ACC112 (cell line): Measurements from ENCODE around the gene ITFG1.
"Not testable (repeated sequence)": the region's sequence is repeated elsewhere in the genome, so short reads cannot be mapped to it uniquely, and the experiment has no call there.

Experiments
- H2AFZ ChIP-seq: fragments of 200-600 bp; sonication (generic); one replicate; pipeline ENCODE4 v1.6.0; 2017; ENCODE audit warnings: antibody characterized with exemption, low read length; ENCODE audit not compliant: unreplicated experiment
- H3K27ac ChIP-seq: fragments of 200-600 bp; sonication (generic); 2 replicates; pipeline ENCODE4 v1.5.1; 2014; ENCODE audit warnings: low read depth, mild to moderate bottlenecking, antibody characterized with exemption, low read length, moderate library complexity
- H3K27me3 ChIP-seq: fragments of 200-600 bp; sonication (generic); 2 replicates; pipeline ENCODE4 v1.6.1; 2014; ENCODE audit warnings: mild to moderate bottlenecking, antibody characterized with exemption, low read length, moderate library complexity, mixed read lengths; ENCODE audit not compliant: insufficient read depth
- H3K36me3 ChIP-seq: fragments of 200-600 bp; sonication (generic); 2 replicates; pipeline ENCODE4 v1.6.1; 2016; ENCODE audit warnings: mild to moderate bottlenecking, antibody characterized with exemption, low read length, moderate library complexity, mixed read lengths; ENCODE audit not compliant: insufficient read depth
- H3K4me1 ChIP-seq: fragments of 200-600 bp; sonication (generic); one replicate; pipeline ENCODE4 v1.6.1; 2016; ENCODE audit warnings: low read length, mixed read lengths; ENCODE audit not compliant: insufficient read depth, unreplicated experiment, control insufficient read depth
- H3K4me3 ChIP-seq: fragments of 200-600 bp; sonication (generic); 2 replicates; pipeline ENCODE4 v1.5.1; 2014; ENCODE audit warnings: mild to moderate bottlenecking, low read depth, low read length
- H3K79me2 ChIP-seq: fragments of 200-600 bp; sonication (generic); one replicate; pipeline ENCODE4 v1.6.0; 2016; ENCODE audit warnings: low read length; ENCODE audit not compliant: control insufficient read depth, unreplicated experiment, insufficient read depth

The ITFG1 gene

DNA sequence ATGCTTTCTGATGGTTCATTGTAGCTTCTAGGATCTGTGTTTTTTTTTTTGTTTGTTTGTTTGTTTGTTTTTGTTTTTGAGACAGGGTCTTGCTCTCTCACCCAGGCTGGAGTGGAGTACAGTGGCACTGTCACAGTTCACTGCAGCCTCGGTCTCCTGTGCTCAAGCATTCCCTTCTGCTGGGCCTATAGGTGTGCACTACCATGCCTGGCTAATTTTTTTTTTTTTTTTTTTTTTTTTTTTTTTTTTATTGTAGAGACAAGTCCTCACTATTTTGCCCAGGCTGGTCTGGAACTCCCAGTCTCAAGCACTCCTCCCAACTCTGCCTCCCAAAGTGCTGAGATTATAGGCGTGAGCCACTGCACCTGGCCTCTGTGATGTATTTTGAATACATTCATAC is 12.1 kb upstream of the ITFG1 start:
- H3K4me3 ChIP-seq, H3K27ac ChIP-seq, H3K27me3 ChIP-seq, H3K79me2 ChIP-seq, H2AFZ ChIP-seq, H3K36me3 ChIP-seq, H3K4me1 ChIP-seq: not testable (repeated sequence)

DNA sequence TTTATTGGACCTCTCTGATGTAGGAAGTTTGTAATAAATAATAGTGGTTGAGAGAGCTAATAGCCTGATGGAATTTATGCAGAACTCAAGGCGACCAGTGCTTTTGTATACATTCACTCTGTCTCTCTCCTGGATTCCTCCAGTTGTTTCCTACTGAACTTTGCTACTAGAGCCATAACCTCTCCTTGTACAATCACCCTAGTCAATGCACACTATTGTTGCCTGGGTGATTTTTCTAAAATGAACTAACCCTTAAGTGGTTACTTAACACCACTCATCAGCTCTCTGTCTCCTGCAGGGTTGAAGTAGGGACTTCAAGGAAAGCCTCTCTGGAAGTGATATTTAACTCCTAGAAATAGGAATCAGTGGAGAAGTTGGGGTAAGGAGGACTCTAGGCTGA is 9.9 kb upstream of the ITFG1 start:
- H3K4me1 ChIP-seq = peaks cover 3% of the 10 kb centered on the region
- H3K36me3 ChIP-seq = no peaks in the 10 kb centered on the region
- H2AFZ ChIP-seq = no peak overlapping the region
- peaks cover 15% of the 10 kb centered on the region for H3K79me2 ChIP-seq
- H3K27ac ChIP-seq = no peak overlapping the region
- no peaks in the 10 kb centered on the region for H3K27me3 ChIP-seq
- no peak overlapping the region for H3K4me3 ChIP-seq

DNA sequence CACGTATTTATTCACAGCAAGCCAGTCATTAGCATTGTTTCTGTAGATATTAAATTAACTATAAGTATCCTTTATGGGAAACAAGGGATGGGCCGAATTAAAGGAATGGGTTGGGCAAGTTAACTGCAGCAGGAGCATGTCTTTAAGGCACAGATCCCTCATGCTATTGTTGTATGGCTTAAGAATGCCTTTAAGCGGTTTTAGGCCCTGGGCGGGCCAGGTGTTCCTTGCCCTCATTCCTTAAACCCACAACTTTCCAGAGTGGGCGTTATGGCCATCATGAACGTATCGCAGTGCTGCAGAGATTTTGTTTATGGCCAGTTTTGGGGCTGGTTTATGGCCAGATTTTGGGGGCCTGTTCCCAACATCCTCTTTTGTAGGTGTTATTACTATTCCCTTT is 9.3 kb upstream of the ITFG1 start:
- no peak overlapping the region for H3K27ac ChIP-seq
- peaks cover 5% of the 10 kb centered on the region for H3K4me1 ChIP-seq
- peaks cover 21% of the 10 kb centered on the region for H3K79me2 ChIP-seq

DNA sequence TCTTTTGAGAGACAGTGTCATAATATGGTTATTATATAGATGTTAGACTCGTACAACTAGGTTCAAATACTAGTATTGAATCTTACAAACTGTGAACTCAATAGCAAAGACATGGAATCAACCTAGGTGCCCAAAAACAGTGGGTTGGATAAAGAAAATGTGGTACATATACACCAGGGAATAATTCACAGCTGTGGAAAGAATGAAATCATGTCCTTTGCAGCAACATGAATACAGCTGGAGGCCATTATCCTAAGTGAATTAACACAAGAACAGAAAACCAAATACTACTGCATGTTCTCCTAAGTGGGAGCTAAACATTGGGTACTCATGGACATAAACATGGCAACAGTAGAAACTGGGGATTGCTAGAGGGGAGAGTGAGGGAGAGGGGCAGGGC is 8.4 kb upstream of the ITFG1 start:
- H3K36me3 ChIP-seq = no peaks in the 10 kb centered on the region
- no peaks in the 10 kb centered on the region for H3K27me3 ChIP-seq
- H3K4me3 ChIP-seq = no peak overlapping the region
- H3K27ac ChIP-seq = no peak overlapping the region
- no peak overlapping the region for H2AFZ ChIP-seq
- peaks cover 25% of the 10 kb centered on the region for H3K79me2 ChIP-seq
- H3K4me1 ChIP-seq = peaks cover 15% of the 10 kb centered on the region

More for the DNA sequence above, 9.3 kb upstream of the ITFG1 start:
- Histone ChIP-seq H3K4me3 (no peak overlapping the region), H3K27me3 (no peaks in the 10 kb centered on the region), H2AFZ (no peak overlapping the region), H3K36me3 (no peaks in the 10 kb centered on the region)

DNA sequence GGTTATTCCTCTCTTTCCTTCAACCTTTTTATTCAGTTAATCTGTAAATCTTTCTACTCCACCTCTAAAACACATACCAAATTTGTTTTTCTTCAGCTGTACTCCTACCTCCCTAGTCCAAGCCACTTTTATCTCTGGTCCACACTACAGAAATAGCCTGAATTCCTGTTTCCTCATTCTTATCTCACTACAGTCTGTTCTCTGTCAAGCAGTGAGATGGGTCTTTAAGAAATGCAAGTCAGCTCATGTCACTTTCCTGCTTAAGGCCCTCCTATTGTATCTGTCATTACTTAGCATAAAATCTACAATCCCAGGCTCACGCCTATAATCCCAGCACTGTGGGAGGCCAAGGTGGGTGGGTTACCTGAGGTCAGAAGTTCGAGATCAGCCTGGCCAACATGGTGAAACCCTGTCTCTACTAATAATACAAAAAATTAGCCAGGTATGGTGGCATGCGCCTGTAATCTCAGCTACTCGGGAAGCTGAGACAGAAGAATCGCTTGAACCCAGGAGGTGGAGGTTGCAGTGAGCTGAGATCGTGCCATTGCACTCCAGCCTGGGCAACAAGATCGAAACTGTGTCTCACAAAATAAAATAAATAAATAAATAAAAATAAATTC is 7.3 kb upstream of the ITFG1 start:
- H3K79me2 ChIP-seq = peaks cover 35% of the 10 kb centered on the region
- not testable (repeated sequence) for H2AFZ ChIP-seq, H3K36me3 ChIP-seq, H3K4me3 ChIP-seq, H3K27ac ChIP-seq, H3K27me3 ChIP-seq
- H3K4me1 ChIP-seq = peaks cover 24% of the 10 kb centered on the region

DNA sequence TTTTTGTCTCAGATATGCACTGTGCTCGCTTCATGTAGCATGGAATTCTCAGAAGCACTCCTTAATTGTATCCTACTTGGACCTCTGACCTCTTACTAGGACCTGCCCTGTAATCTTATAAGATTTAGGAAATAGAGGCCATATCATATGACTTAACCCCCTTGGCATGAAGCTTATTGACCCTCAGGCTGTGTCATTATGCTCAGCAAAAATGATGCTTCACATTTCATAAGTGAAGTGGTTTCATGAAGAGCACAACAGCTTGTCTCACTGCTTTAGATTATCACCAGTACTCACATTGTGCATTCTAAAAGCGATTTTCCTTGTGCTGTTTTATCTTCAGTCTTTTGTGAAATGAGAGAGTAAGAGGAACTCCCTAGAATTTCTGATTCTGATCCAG is 6.6 kb upstream of the ITFG1 start:
- H3K4me3 ChIP-seq = no peak overlapping the region
- no peak overlapping the region for H3K27ac ChIP-seq
- H3K36me3 ChIP-seq = no peaks in the 10 kb centered on the region
- H3K4me1 ChIP-seq = peaks cover 29% of the 10 kb centered on the region
- no peaks in the 10 kb centered on the region for H3K27me3 ChIP-seq
- peaks cover 41% of the 10 kb centered on the region for H3K79me2 ChIP-seq
- no peak overlapping the region for H2AFZ ChIP-seq

DNA sequence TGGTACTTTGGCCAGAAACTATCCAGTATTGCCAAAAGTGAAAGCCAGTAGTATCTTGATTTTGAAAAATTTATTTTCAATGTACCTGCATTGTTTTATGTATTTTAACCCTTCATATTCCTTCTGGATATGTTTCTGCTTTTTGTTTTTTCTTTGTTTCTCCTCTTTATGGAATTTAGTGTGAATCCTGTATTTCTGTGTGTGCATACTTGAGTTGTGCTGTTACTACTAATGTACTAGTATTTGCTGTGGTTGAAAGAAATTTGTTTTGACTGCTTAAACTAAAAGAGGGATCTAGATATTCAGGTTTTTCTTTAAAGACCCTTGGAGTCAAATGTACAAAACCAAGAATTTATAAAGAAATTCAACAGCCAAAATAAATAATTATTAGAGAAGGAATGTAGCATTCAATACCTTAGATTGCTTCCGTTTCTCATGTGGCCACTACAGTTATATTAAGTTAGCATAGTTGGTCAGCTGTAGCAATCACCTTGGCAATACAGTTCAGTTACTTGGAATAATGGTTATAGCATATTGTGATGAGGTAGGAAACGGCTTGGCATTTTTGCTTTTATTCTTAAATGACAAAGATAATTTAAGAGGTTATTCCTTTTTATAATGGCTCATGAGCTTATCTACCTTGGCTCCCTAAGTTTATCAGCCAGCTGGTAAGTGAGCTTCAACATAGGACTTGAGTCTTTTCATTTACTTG is 5.2 kb upstream of the ITFG1 start:
- no peaks in the 10 kb centered on the region for H3K36me3 ChIP-seq
- no peak overlapping the region for H2AFZ ChIP-seq
- H3K4me3 ChIP-seq = no peak overlapping the region
- H3K27ac ChIP-seq = no peak overlapping the region
- no peaks in the 10 kb centered on the region for H3K27me3 ChIP-seq
- peaks cover 29% of the 10 kb centered on the region for H3K4me1 ChIP-seq
- H3K79me2 ChIP-seq = peaks cover 45% of the 10 kb centered on the region

DNA sequence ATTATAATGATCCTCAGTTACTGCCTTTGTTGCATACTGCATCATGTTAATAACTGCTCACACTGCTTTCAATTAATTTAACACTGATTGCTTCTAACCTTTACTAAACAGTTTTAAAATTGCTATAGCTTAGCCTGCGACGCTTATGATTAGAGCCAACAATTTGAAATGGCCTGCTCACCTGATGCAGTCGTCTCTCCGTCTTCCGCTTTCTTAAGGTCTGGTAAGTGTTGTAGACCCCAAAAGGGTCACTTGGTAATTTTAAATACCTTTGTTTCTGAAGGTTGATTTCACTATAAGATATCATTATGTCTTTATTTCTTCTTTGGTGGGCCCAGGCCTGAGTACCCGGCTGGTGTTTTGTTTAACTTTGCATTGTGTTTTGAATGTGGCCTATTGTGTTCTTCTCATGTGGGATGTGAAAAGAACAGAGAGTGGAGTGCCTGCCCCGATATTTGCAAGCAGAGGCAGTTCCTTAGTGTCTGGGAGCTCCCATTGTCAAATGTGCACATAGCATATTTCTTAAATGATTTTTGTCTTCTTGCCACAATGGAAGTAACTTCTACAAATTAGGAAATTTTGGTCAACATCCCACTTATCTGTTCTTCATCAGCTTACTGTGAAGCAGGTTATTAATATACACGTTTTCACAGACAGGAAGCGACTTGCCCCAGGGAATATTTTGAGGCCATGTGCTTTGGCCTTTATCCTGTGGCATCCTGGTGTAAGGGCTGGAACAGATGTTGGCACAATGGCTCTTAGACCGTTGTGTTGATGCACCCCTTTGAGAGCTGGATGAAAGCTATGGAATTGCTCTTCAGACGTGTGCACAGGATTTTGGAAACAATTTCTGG is 3.1 kb upstream of the ITFG1 start:
- Histone ChIP-seq H3K36me3 (no peaks in the 10 kb centered on the region), H3K27me3 (no peaks in the 10 kb centered on the region), H2AFZ (no peak overlapping the region), H3K4me1 (peaks cover 38% of the 10 kb centered on the region), H3K4me3 (no peak overlapping the region), H3K27ac (no peak overlapping the region), H3K79me2 (peaks cover 62% of the 10 kb centered on the region)

DNA sequence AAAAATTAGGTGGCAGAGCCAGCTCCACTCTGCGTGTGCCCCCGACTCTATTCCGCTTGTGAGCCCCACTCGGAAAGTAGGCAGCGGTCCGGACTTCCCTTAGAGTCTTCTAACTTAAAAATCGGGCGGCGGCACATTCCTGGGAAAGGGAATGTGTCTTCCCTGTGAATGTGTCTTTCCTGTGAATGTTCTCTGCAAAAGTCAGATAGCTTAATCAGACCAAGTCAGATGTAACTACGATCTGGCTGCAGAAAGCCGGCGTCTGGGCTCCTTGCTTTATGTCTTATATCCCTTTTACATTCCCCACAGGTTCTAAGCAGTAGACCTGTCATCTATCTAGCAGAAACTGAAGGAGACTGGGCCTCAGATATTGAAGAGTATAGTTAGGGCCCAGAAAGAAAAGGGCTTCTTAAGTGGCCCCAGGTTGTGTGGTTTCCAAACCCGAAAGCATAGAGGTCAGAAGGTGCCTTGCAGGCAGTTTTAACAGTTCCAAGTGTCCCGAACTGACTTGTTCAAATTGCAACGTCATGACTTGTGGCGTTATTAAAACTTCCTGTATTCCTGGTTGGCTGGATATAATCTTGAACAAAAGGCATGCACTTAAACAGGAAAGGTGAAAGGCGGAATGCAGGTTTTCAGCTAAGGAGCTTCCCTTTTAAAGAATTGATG is 869 bp upstream of the ITFG1 start:
- Histone ChIP-seq H3K4me1 (peaks cover 38% of the 10 kb centered on the region), H3K27me3 (no peaks in the 10 kb centered on the region), H2AFZ (peak overlapping the region; percentile 95), H3K27ac (peak overlapping the region; percentile 96), H3K79me2 (peaks cover 54% of the 10 kb centered on the region), H3K36me3 (0 out of 2 replicates have a peak, but pooled peaks cover 4% of the 10 kb centered on the region), H3K4me3 (peak overlapping the region; percentile 93)

DNA sequence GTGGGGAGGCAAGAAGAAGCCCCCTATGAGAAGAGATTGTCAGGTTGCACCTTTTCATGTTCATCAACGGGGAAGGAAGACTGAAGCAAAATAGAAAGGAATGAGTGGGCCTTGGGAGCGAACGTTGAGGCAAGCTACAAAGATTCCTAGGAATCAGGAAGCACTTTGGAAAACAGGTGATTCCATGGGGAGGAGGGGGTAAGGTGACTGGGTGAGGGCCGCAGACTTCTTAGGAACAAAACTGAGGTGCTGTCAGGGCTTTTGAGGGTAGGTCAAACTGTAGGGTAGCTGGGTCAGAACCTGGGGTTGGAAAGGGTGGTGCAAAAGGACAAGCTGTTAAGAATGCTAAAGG is 528 bp downstream of the ITFG1 start:
- Histone ChIP-seq H2AFZ (peak overlapping the region; percentile 95), H3K4me1 (peaks cover 35% of the 10 kb centered on the region), H3K79me2 (peaks cover 43% of the 10 kb centered on the region)

More for the DNA sequence above, 528 bp downstream of the ITFG1 start:
- H3K36me3 ChIP-seq = 0 out of 2 replicates have a peak, but pooled peaks cover 4% of the 10 kb centered on the region
- peak overlapping the region; percentile 96; the same call in 1 of the 2 replicates for H3K27ac ChIP-seq
- H3K27me3 ChIP-seq = no peaks in the 10 kb centered on the region
- H3K4me3 ChIP-seq = peak overlapping the region; percentile 93
